Effector CD8-positive, alpha-beta T cell (primary cell): Measurements from ENCODE around the gene RFESD.
"Not testable (repeated sequence)": the region's sequence is repeated elsewhere in the genome, so short reads cannot be mapped to it uniquely, and the experiment has no call there.

Source experiments
- DNase-seq: peaks from one replicate; lab custom pipeline; 2025; lab: John Stamatoyannopoulos, UW

Gene RFESD

GRCh38 chr5:95628933-95629332, 17.6 kb upstream of the RFESD start:
- DNase-seq = no peak

DNA sequence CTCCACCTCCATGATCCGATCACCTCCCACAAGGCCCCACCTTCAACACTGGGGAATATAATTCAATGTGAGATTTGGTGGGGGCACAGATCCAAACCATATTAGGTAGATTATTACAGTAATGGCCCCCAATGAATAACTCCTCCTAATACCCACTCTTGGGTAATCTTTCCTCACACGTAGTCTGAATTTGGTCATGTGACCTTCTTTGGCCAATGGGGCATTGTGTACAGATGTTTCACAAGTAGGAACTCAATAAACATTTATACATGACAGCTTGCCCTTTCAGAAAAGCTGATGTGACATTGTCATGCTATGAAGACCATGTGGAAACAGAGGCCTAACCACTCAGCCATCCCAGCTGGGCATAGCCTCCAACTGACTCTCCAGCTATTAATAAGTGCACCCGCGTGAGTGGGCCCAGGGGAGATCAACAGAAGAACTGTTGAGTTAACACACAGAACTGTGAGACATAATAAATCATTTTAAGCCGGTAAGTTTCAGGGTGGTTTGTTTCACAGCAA, 16.1 kb upstream of the RFESD start:
- no peak for DNase-seq

DNA sequence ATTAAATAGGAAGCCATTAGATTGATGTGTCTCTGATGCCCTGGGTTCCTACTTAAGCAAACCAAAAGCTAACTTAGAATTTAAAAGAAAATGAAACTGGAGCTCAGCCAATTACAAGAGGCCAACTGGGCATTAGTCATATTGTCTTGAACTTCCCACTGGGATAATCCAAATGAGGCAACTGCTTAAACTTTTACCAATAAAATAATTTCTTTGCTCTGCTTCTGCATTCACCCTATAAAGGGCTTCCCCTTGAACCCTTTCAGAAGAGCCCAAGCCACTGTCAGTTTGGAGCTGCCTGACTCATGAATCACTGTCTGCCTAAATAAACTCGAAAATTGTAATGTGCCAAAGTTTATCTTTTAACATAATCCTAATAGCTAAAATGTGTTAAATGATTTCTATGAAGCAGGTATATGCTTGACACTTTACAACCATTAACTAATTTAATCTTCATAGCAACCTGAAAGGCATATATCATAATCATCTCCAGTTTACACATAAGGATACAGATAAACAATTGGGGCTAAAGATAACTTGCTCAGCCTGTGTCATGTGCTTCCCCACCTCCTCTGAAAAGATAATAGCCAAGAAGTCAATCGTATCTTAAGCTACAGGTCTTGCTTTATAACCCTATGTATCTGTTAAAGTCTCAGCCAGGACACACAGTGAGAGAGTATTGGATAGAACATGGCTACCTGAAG, 15.2 kb upstream of the RFESD start:
- DNase-seq = no peak

- no peak for DNase-seq
Measured at GRCh38 chr5:95631991-95632675, 14.4 kb upstream of the RFESD start.

DNA sequence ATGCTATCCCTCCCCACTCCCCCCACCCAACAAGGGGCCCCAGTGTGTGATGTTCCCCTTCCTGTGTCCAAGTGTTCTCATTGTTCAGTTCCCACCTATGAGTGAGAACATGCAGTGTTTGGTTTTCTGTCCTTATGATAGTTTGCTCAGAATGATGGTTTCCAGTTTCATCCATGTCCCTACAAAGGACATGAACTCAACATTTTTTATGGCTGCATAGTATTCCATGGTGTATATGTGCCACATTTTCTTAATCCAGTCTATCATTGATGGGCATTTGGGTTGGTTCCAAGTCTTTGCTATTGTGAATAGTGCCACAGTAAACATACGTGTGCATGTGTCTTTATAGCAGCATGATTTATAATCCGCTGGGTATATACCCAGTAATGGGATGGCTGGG, 13.6 kb upstream of the RFESD start:
- not testable (repeated sequence) for DNase-seq

DNA sequence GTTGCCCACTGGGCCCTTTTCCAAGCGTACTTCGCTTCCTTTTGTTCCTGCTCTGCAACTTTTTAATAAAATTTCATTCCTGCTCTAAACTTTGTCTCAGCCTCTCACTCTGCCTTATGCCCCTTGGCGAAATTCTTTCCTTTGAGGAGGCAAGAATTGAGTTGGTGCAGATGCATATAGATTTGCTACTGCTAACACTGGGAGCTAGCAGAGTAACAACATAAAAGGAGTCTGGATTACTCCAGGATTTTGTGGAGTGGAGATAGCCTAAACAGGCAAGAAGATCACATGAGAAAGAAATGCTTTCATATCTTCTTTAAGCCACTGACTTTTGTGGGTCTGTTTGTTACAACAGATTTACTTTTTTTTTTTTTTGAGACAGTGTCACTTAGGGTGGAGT, 12.9 kb upstream of the RFESD start:
- DNase-seq = no peak

DNA sequence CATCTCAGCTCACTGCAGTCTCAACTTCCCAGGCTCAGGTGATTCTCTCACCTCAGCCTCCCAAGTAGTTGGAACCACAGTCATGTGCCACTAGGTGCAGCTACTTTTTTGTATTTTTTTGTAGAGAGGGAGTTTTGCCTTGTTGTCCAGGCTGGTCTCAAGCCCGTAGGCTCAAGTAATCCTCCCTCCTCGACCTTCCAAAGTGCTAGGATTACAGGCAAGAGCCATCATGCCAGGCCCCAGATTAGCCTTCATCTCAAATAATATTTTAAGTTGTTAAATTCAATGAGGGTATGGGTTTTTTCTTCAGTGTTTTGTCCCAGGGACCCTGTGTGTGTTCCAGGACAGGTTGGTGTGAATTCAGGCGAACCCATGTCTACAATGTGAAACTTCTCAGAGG, 12.5 kb upstream of the RFESD start:
- DNase-seq = no peak

- DNase-seq = no peak
Measured at GRCh38 chr5:95638632-95639031, 7.9 kb upstream of the RFESD start.

GRCh38 chr5:95641741-95642220, 4.8 kb upstream of the RFESD start:
- DNase-seq = no peak

DNA sequence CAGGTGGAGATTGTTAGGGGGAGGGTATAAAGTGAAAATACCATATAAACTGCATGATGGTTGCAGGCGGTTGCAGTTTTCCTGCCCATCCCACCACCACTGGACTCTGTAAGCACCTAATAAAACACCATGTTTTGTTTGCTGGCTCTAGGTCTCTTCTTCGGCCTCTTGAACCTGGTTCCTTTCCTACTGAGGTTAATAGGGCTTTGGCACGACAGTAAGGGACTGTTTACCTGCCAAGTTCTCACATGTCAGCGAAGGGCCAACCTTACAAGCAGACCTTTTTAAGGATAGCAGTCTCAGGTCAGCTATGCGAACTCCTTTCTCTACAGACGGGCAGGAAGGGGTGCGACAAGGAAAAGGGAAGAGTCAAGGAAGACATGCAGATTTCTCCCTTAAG, 3.4 kb upstream of the RFESD start:
- no peak for DNase-seq

- DNase-seq = no peak
Measured at GRCh38 chr5:95644351-95645042, 2.1 kb upstream of the RFESD start.

DNA sequence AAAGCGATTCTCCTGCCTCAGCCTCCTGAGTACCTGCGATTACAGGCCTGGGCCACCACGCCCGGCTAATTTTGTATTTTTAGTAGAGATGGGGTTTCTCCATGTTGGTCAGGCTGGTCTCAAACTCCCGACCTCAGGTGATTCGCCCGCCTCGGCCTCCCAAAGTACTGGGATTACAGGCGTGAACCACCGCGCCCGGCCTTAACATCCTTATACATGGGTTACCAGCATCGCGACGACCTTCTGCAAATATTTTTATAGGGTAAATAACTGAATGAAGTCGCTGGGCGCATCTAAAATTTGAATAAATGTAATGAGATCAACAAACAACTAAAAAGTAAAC, 380 bp upstream of the RFESD start:
- not testable (repeated sequence) for DNase-seq

GRCh38 chr5:95647886-95648860, 1.6 kb downstream of the RFESD start:
- DNase-seq = no peak

- no peak for DNase-seq
Measured at GRCh38 chr5:95649274-95649673, 2.7 kb downstream of the RFESD start.

DNA sequence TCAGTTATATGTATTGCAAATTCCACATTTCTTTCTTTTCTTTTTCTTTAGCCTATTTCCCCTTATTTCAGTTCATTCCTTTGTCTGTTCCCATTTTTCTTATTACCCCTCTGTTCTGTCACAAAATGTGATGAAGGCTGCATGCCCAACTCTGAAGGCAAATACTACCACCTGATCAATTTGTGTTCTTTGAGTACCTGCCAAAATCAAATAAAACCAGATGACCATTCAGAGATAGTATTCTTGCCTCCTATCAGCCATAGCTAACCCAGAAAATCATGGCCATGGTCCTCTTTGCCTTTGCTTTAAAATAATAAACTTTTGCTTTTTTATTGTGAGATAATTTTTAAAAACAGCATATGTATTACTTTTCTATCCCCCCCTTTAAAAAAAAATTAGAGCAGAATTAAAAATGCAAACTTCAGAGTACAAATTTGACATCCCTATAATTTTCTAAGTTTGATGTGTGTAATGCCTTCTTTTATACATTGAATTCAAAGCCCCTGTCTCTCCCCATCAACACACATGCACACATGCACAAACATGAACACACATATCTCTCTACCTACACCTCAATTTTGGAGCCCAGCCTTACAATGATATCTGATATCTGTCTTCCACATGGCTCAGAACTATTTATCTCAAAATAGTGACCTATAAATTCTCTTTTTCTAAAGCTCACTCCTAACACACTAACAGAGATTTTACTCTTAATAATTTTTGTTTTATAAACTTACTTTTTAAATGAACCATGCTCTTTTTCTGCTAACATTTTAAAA, 3.5 kb downstream of the RFESD start:
- DNase-seq = no peak

- no peak for DNase-seq
Measured at GRCh38 chr5:95652849-95653248, 6.3 kb downstream of the RFESD start.

DNA sequence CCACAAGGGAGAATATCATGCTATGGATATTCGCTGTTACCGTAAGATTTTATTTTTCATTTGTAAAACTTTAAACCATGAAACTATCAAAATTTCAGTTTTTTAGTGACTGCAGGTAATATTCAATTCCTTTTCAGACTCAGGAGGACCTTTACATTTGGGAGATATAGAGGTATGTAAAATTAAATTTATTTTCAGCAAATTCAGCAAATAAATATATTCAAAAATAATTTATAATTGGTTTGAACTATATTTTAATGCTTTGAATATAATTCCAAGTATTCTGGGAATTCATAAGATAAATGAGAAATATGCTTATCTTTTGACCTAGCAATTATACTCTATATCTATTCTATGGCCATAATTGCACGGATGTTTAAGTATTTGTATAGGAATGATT, 7.6 kb downstream of the RFESD start:
- DNase-seq = no peak

DNA sequence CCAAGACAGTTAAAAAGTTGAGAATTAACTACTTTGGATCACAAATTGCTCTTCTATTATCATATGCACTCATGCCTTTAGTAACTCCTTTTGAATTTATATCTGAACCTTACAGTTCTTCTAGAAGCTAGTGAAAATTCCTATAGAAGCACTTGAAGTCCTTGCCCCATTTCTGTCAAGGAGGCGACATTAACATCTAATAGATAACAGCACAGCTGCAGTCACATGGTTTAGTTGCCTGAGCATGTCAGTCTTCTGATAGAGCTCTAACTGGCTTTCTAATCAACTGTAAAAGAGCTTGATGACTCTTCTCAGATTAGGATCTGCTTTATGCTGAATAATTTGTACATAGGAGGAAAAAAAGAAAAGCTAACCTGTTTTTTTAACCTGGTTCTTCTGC, 9.0 kb downstream of the RFESD start:
- DNase-seq = no peak

DNA sequence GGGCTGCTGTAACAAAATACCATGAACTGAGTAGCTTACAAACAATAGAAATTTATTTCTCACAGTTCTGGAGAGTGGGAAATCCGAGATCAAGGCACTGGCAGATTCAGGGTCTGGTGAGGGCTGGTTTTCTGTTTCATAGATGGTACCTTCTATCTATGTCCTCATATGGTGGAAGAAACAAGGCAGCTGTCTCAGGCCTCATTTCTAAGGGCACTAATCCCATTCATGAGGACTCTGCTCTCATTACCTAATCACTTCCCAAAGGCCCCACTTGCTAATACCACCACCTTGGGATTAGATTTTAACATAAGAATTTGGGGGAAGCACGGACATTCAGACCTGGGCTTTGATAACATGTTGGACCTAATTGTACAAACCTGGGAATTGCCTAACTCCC, 13.5 kb downstream of the RFESD start:
- DNase-seq = no peak

DNA sequence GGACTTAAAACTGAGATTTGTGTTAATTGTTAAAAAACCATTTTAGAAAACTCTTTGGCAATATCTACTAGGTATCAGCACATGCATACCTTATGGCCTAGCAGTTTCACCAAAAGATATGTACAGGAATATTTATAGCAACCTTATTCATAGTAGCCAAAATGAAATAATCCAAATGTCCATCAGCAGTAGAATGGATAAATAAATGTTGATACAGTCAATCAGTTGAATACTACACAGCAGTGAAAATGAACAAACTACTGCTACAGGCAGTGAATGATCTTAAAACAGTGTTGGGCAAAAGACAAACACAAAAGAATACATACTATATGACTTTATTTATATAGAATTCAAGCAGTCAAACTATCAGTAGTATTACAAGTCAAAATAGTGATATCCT, 16.4 kb downstream of the RFESD start:
- no peak for DNase-seq

- no peak for DNase-seq
Measured at GRCh38 chr5:95664204-95664786, 17.7 kb downstream of the RFESD start.
